HepG2 (cell line): ENCODE results near the gene WDR11. TPM values are rescaled to one million over a fixed set of nuclear protein-coding genes. Genes with fewer than 3 reads are reported as not detected.

Experiments
- FIP1L1 ChIP-seq: fragments of 200-400 bp; formaldehyde crosslinking; IDR thresholded peaks from 2 replicates; pipeline ENCODE4 v1.6.1; 2018; ENCODE audit warnings: low read depth, mild to moderate bottlenecking, low read length, moderate library complexity, borderline replicate concordance; ENCODE audit not compliant: insufficient read depth
- HHEX ChIP-seq: IDR thresholded peaks from 2 replicates; pipeline ENCODE4 v1.6.1; 2016; ENCODE audit warnings: control low read depth
- IKZF5 ChIP-seq: IDR thresholded peaks from 2 replicates; pipeline ENCODE4 v1.6.1; 2018; ENCODE audit warnings: missing genetic modification reagents, mild to moderate bottlenecking, missing compliant biosample characterization
- KDM1A ChIP-seq: IDR thresholded peaks from 2 replicates; pipeline ENCODE4 v1.6.1; 2016; ENCODE audit warnings: missing compliant biosample characterization
- KIAA2018 ChIP-seq: sonication (generic); formaldehyde crosslinking; IDR thresholded peaks from 2 replicates; pipeline ENCODE4 v1.5.0; 2020; ENCODE audit warnings: mild to moderate bottlenecking, missing genetic modification reagents, borderline replicate concordance
- MYNN ChIP-seq: sonication (generic); formaldehyde crosslinking; IDR thresholded peaks from 2 replicates; pipeline ENCODE4 v1.4.0; 2020; ENCODE audit warnings: mild to moderate bottlenecking, low read depth, missing genetic modification reagents
- PREB ChIP-seq: sonication (generic); formaldehyde crosslinking; IDR thresholded peaks from 2 replicates; pipeline ENCODE4 v1.4.0; 2020; ENCODE audit warnings: missing genetic modification reagents
- RBFOX2 ChIP-seq: fragments of 200-400 bp; formaldehyde crosslinking; IDR thresholded peaks from 2 replicates; pipeline ENCODE4 v1.6.1; 2017; ENCODE audit warnings: low read depth, mild to moderate bottlenecking, low read length
- SRSF9 ChIP-seq: fragments of 200-400 bp; formaldehyde crosslinking; IDR thresholded peaks from 2 replicates; pipeline ENCODE4 v1.6.1; 2018; ENCODE audit warnings: borderline replicate concordance, mild to moderate bottlenecking, low read depth, low read length; ENCODE audit not compliant: insufficient read depth, poor library complexity, severe bottlenecking
- TBX3 ChIP-seq: fragments of 450-650 bp; IDR thresholded peaks from 2 replicates; pipeline ENCODE4 v1.6.1; 2017; ENCODE audit warnings: antibody characterized with exemption, mild to moderate bottlenecking, inconsistent platforms, borderline replicate concordance
- ZBTB38 ChIP-seq: sonication (generic); formaldehyde crosslinking; IDR thresholded peaks from 2 replicates; pipeline ENCODE4 v1.5.1; 2020; ENCODE audit warnings: mild to moderate bottlenecking, missing genetic modification reagents
- ZBTB49 ChIP-seq: sonication (generic); formaldehyde crosslinking; IDR thresholded peaks from 2 replicates; pipeline ENCODE4 v1.4.0; 2020; ENCODE audit warnings: missing genetic modification reagents, borderline replicate concordance
- ZNF143 ChIP-seq: sonication (generic); formaldehyde crosslinking; IDR thresholded peaks from 2 replicates; pipeline ENCODE4 v1.4.0; 2020; ENCODE audit warnings: missing genetic modification reagents
- ZNF350 ChIP-seq: sonication (generic); formaldehyde crosslinking; IDR thresholded peaks from 2 replicates; pipeline ENCODE4 v1.4.0; 2020; ENCODE audit warnings: mild to moderate bottlenecking, low read depth, missing genetic modification reagents, borderline replicate concordance
- polyA plus RNA-seq, 8 experiments: library from polyadenylated mRNA; depleted of rRNA in 3 of 8; stranded (reverse) in 7 of 8; unstranded in 1 of 8; fragments of >200 nt; fragmentation: Illumina TruSeq in 4 of 8; extraction: Trizol in 4 of 8; gene quantifications; 2 replicates each; pipeline versions ENCODE4 v1.2.1 to v1.2.3, GENCODE V29; 2011 to 2016; ENCODE audit warnings: low read depth in 4 of 8, missing spikeins in 1 of 8, mixed read lengths in 1 of 8; ENCODE audit not compliant: insufficient read depth in 1 of 8
- total RNA-seq, 5 experiments: library from RNA; depleted of rRNA; stranded (reverse); fragments of >200 nt; fragmentation: Illumina TruSeq; extraction: Trizol; gene quantifications; 2 replicates each; pipeline ENCODE4 v1.2.3, GENCODE V29; 2016; ENCODE audit warnings: low read depth in 1 of 5

Gene WDR11
- total and polyA plus RNA-seq, 2 of the 13 experiments (the other 11 are each of a cell fraction or from before 2014, with no cell fraction given) = 38.0 to 45.2 TPM

GRCh38 chr10:120850911-120851865 is at the start of gene WDR11 (continued):
- TF ChIP-seq FIP1L1 (peak; percentile 82; the same call in 1 of the 2 replicates), KDM1A (CRISPR knock-in tag) (0 out of 2 replicates have a peak, but pooled peaks have one; percentile 32), ZBTB38 (CRISPR knock-in tag) (peak; percentile 94), ZNF143 (no peak; the same call in 1 of the 2 replicates), PREB (no peak), SRSF9 (no peak), HHEX (CRISPR knock-in tag) (no peak), MYNN (CRISPR knock-in tag) (peak; percentile 66; the same call in 1 of the 2 replicates), KIAA2018 (CRISPR knock-in tag) (0 out of 2 replicates have a peak, but pooled peaks have one; percentile 69), RBFOX2 (peak; percentile 92), ZNF350 (CRISPR knock-in tag) (peak; percentile 95), TBX3 (no peak), IKZF5 (peak; percentile 97), ZBTB49 (CRISPR knock-in tag) (peak; percentile 57; the same call in 1 of the 2 replicates)
